HG03280 (cell line): Measurements from ENCODE around the gene PARD3B.

ENCODE experiments used
- ATAC-seq: cut with Tn5 transposase; IDR thresholded peaks from one replicate; pipeline ENCODE4 v1.9.1; 2021; ENCODE audit warnings: mild to moderate bottlenecking, moderate library complexity; ENCODE audit not compliant: unreplicated experiment

The PARD3B gene

GRCh38 chr2:204544961-204545860 lies at the start of gene PARD3B:
Gene PARD3B (plus strand): TSS chr2:204545475. CDS start chr2:204546000, 525 bp downstream.
- ATAC-seq: peak; percentile 66

GRCh38 chr2:204496779-204497178 lies 48.5 kb upstream of the PARD3B start:
- no peak for ATAC-seq

- ATAC-seq: no peak
Measured at GRCh38 chr2:204497855-204498254, 47.4 kb upstream of the PARD3B start.

- no peak for ATAC-seq
Measured at GRCh38 chr2:204498291-204498690, 47.0 kb upstream of the PARD3B start.

- ATAC-seq: no peak
Measured at GRCh38 chr2:204503869-204504268, 41.4 kb upstream of the PARD3B start.

- no peak for ATAC-seq
Measured at GRCh38 chr2:204504594-204504993, 40.7 kb upstream of the PARD3B start.

- no peak for ATAC-seq
Measured at GRCh38 chr2:204505488-204505887, 39.8 kb upstream of the PARD3B start.

- no peak for ATAC-seq
Measured at GRCh38 chr2:204505946-204506345, 39.3 kb upstream of the PARD3B start.

GRCh38 chr2:204507636-204508035 lies 37.6 kb upstream of the PARD3B start:
- no peak for ATAC-seq

- no peak for ATAC-seq
Measured at GRCh38 chr2:204510709-204511420, 34.4 kb upstream of the PARD3B start.

- no peak for ATAC-seq
Measured at GRCh38 chr2:204514439-204514838, 30.8 kb upstream of the PARD3B start.

- no peak for ATAC-seq
Measured at GRCh38 chr2:204515416-204515815, 29.9 kb upstream of the PARD3B start.

GRCh38 chr2:204517154-204517553 lies 28.1 kb upstream of the PARD3B start:
- no peak for ATAC-seq

- no peak for ATAC-seq
Measured at GRCh38 chr2:204529795-204530463, 15.3 kb upstream of the PARD3B start.

- ATAC-seq: no peak
Measured at GRCh38 chr2:204530464-204530805, 14.8 kb upstream of the PARD3B start.

GRCh38 chr2:204533629-204534370 lies 11.5 kb upstream of the PARD3B start:
- no peak for ATAC-seq

- no peak for ATAC-seq
Measured at GRCh38 chr2:204535356-204535755, 9.9 kb upstream of the PARD3B start.

GRCh38 chr2:204535764-204536163 lies 9.5 kb upstream of the PARD3B start:
- ATAC-seq: no peak

- ATAC-seq: no peak
Measured at GRCh38 chr2:204538182-204539018, 6.9 kb upstream of the PARD3B start.

- no peak for ATAC-seq
Measured at GRCh38 chr2:204539019-204539385, 6.3 kb upstream of the PARD3B start.
